ENCODE measurements around the gene CFB.
"Not testable (repeated sequence)": the region's sequence is repeated elsewhere in the genome, so short reads cannot be mapped to it uniquely, and the experiment has no call there.

Gene CFB

DNA sequence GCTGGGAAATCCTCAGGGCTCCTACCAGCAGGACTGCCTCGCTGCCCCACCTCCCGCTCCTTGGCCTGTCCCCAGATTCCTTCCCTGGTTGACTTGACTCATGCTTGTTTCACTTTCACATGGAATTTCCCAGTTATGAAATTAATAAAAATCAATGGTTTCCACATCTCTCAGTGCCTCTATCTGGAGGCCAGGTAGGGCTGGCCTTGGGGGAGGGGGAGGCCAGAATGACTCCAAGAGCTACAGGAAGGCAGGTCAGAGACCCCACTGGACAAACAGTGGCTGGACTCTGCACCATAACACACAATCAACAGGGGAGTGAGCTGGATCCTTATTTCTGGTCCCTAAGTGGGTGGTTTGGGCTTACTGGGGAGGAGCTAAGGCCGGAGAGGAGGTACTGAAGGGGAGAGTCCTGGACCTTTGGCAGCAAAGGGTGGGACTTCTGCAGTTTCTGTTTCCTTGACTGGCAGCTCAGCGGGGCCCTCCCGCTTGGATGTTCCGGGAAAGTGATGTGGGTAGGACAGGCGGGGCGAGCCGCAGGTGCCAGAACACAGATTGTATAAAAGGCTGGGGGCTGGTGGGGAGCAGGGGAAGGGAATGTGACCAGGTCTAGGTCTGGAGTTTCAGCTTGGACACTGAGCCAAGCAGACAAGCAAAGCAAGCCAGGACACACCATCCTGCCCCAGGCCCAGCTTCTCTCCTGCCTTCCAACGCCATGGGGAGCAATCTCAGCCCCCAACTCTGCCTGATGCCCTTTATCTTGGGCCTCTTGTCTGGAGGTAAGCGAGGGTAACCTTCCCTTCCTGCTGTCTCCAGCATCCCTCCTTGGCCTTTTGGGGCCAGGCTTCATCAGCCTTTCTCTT lies at the start of gene CFB:
TSS of gene CFB (plus strand) at position 589 of the 863 bp plus-strand sequence. CDS start at position 716, 127 bp downstream.
- DNase-seq, result peak; percentile 20

DNA sequence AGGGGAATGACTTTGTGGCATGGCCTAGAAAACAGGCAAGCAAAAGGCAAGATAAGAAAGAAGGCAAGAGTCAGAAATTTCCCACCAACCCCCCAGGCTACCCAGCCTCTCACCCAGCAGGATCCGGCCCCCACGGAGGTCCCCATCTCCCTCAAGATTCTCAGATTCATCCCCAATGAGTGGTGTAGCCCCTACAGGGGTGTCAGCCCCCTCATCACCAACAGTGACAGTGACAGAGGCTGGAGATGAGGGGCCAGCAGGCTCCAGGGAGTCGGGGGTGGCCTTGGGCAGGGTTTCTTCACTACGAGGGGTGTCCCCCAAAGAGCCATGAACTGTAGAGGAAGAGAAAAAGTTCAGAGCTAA lies 49.4 kb upstream of the CFB start:
- DNase-seq, result no peak

DNA sequence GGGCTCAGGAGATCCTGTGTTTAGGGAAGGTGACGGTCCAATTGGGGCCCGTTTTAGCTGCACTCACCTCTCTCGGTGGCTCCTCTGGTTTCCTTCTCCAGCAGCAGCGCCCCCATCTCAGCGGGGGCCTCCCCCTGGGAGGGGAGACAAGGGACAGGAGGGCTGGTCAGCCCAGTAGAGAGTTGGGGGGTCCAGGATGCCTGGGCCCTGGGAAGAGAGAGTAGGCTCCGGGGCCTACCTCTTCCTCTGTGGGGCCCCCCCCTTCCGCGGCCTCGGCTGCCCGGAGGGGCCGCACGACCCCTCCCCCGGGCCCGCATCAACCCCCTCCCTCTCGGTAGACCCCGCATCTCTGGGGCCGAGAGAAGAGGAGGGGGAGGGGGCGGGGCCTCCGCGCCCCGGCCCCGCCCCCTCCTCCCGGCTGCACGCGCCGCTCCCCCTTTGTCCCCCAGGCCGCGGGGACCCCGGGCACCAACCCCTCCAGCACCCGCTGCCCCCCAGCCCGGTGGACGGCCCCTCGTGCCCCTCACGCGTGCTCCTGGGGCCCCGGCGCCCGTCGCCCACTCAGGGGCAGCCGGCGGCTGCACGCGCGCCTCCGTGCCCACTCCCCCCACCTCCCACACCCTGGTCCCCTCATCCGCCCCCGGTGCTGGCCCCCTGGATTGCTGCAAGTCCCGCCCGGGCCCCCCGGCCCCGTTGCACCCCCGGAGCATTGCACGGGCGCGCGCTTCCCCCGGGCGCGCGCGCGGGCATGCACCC lies 48.9 kb upstream of the CFB start:
- DNase-seq, result no peak

DNA sequence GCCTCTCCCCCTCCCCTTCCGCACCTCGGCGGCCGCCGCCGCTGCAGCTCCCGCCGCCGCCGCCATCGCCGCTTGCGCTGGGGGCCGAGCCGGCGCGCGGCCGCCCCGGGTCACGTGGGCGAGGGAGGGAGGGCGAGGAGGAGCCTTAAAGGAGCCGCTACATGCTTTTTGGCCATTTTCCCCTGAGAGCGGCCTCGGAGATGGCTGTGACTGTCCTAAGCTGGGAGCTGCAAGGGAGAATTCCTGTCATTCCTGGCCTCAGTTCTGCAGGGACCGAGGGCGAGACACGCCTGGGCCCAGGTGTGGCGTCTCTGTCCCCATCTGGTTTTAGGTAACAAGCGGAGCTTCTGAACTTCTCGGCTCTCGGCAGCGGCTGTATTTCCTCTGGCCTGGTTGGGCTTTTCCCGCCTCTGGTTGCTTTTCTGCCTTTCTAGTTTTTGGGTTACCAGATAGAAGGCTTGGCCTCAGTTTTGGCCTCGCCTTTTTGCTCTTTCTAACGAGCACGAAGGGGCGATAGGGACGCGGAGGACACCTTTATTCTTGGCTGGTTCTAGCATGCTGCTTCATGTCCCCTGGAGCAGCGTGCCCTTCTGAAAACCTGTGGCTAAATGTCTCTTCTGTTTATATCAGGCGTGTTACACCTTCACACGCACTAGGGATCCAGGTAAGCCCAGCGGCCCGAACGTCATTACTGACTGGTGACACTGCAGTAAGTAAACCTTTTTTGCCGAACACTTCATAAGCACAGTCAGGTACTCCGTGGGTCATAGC lies 48.1 kb upstream of the CFB start, which contains the start of gene EHMT2:
TSS of gene EHMT2 (minus strand) at position 87 of the 771 bp plus-strand sequence. CDS start at position 66, 21 bp downstream.
- peak; percentile 53 for DNase-seq

DNA sequence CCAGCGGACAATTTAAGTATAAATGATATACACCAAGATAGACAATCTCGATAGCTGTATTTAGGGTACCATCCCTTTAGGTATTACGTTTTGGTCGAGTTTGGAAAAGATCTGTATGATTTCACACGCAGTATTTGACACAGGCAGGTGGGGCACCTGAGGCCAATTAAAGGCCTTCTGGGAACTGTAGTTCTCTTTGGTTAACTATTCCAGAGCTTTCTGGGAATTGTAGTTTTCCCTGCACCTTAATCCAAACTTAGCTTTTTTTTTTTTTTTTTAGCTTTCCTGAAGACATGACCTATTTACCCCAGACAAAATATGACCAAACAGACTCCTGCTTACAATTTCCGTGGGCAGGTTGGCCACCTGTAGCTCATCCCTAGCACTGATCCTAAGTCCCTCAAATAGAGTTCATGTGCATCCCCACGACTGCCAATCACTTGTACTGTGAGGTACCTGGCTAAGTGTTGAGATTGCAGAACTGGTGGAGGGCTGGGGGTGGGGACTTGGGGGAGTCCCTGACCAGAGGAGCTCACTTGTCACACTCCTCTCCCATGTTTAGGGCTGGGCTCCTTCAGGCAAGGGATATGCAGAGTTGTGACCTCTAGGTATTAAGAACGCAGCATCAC lies 47.4 kb upstream of the CFB start:
- DNase-seq, result peak; percentile 27

DNA sequence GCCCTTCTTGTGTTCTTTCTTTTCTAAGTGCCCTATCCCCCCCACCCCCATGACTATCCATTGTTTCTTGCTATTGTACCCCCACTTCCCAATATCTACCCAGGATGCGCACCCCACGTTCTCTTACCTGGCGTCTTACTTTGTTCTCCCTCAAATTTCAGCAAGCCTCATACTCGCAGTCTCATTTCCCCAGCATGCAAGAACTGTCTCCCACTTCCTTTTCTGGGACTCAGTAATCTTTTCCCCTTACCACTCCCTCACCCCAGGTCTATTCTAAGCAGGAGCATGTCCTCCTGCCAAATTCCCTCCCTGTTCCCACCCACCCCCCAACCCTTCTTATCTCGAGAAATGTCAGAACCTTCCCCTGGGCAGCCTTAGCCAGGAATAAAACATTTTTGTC lies 46.7 kb upstream of the CFB start:
- no peak for DNase-seq

DNA sequence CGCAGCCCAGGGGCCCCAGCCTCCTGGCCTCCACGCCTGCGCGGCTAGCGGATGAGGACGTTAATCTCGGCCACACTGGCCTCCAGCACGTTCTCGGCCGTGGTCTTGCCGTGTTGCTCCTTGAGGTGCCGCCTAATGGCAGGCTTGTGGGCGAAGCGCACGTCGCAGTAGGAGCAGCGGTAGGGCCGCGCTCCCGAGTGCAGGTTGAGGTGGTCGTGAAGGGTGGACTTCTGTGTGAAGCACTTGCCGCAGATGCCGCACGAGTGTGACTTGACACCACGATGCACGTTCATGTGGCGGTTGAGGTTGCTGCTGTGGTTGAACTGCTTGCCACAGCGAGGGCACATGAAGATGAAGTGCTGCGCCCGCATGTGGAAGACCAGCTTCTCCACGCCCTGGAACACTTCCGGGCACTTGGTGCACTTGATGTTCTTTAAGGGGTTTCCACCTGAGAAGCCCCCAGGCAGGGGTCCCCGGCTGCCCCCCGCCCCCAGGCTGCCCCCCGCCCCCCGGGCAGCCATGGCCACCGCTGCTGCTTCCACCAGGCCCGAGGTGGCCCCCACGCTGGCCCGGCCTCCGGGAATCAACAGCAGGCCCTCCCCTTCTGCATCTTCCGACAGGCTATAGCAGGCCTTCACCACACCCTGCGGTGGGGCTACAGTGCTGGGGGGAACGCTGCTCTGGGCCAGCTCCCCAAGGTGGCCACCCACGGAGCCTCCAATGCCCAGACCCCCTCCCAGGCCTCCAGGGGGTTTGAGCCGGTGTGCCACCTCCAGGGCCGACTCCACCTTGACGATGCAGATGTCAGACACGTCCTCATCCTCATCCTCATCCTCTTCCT lies 45.8 kb upstream of the CFB start:
- DNase-seq, result no peak

DNA sequence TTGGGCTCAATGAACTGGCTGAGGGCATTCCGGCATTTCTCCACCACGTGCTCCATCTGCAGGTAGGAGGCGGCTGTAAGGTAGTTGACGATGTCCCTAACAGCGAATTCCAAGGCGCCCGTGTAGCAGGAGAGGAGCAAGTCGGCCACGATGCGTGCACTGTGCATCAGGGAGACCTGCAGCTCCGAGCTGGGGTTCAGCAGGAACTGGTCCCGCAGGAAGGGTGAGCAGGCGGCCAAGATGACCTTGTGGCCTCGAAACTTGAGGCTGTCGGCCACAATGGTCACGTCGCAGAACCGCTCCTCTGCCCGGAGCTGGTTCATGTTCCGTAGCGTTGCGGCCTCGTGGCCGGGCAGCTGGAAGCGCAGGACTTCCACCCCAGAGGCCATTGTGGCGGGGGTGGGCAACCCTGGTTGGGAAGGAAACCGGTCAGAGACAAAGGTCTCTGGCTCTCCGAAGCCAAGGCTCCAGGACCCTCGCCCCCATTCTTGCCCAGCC lies 44.9 kb upstream of the CFB start:
- DNase-seq, result no peak

DNA sequence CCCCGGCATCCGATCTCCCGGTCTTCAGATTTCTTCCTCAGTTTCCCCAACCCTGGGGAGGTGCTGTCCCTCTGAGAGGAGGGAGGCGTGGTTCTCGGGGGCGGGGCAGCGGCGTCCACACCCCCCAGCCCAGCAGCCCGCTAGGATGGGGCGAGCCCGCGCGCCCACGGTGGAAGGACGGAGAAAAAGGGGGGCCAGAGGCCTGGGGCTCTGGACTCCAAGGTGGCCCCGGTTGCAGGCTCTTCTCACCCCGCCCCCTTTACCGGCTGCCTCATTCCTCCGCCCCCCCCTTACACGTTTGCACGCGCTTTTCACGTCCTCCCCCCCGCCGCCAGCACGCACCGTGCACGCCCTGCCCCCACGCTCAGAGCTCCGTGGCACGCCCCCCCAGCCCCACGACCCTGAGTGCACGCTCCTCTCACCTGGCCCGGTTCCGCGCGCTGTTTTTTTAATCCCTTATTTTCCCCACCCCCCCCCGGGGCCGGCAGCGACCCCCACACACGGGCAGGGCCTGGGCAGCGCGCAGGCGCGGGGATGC lies 44.4 kb upstream of the CFB start:
- no peak for DNase-seq

DNA sequence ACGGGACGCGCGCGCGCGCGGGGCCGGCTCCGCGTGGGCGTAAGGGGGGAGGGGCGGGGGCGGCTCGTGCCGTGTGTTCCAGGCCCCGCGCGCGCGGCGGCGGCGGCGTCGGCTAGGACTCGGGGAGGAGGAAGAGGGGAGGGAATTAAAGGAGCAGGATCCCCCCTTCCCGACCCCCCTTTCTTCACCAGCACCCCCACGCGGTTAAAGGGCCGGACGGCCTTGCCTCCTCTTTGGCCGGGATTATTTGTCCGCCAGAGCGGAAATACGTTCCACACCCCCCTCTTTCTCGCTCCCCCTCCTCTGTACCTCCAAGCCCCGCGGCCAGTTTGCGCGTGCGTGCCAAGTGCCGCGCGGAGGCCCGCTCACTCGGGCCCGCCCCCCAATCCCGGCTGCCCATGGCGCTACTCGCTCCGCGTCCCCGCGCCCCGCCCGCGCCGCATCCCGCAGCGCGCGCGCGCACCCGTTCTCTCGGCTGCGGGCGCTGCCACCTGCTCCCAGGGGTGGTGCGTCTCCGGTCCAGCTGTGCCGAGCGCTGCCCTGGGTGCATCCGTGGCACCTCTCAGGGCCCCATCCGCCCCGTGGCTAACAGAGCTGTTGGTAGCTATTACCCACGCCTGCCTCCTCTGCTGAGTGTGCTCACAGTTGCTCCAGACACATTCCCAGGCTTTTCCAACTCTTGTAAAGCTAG lies 43.8 kb upstream of the CFB start, which contains the start of gene ZBTB12:
TSS of gene ZBTB12 (minus strand) at position 134 of the 691 bp plus-strand sequence. CDS start 781 bp downstream, outside the sequence.
- peak; percentile 91 for DNase-seq

DNA sequence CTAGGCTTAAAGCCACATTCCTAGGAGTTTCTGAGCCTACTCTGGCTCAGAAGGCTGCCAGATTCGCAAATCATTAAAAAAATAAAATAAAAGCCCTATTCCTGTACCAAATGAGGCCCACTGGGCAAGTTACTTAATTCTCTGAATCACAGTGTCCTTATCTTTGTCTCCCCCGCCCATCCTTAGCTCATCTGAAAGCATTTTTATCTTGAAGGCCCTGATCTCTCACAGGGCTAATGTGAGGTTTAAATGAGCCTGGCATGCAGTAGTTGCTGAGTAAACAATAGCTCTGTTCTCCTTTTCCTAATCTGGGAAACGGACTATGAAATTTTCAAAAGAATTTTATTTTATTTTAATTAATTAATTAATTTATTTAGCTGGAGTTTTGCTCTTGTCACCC lies 41.9 kb upstream of the CFB start:
- DNase-seq, result no peak

DNA sequence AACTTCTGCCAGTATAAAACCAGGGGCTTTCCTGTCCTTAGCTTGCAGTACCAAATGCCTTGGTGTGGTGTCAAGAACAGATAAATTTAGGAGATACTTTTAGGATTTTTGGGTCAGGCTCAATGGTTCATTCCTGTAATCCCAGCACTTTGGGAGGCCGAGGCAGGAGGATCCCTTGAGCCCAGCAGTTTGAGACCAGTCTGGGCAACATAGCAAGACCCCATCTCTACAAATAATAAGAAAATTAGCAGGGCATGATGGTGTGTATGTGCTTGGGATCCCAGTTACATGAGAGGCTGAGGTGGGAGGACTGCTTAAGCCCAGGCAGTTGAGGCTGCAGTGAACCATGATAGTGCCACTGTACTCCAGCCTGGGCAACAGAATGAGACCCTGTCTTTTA lies 40.9 kb upstream of the CFB start:
- DNase-seq, result no peak

DNA sequence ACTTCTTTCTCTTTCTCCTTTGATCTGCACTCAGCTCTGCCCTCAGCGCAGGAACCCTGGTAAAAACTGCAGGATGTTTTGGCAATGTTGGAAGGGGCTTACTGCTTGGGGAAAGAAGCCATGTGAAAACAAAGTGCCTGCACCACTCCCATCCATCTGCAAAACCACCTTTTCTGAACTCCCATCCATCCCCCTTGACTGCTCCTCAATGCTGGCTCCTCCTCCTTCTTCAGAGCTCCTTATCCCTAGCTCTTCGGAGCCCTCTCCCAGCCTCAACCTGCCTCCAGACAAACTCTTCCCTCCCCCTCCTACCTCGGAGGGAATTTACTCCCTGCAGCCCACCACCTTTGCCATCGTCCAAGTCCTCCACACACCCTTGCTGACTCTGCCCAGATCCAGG lies 39.8 kb upstream of the CFB start:
- no peak for DNase-seq

DNA sequence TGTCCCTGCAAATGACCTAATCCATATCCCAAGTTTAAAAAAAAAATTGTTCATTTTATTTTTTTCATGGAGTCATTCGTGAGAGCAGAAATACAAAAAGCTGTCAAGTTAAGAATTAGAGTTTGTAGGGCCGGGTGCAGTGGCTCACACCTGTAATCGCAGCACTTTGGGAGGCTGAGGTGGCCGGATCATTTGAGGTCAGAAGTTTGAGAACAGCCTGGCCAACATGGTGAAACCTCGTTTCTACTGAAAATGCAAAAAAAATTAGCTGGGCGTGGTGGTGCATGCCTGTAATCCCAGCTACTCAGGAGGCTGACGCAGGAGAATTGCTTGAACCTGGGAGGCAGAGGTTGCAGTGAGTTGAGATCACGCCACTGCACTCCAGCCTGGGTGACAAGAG lies 39.2 kb upstream of the CFB start:
- not testable (repeated sequence) for DNase-seq

DNA sequence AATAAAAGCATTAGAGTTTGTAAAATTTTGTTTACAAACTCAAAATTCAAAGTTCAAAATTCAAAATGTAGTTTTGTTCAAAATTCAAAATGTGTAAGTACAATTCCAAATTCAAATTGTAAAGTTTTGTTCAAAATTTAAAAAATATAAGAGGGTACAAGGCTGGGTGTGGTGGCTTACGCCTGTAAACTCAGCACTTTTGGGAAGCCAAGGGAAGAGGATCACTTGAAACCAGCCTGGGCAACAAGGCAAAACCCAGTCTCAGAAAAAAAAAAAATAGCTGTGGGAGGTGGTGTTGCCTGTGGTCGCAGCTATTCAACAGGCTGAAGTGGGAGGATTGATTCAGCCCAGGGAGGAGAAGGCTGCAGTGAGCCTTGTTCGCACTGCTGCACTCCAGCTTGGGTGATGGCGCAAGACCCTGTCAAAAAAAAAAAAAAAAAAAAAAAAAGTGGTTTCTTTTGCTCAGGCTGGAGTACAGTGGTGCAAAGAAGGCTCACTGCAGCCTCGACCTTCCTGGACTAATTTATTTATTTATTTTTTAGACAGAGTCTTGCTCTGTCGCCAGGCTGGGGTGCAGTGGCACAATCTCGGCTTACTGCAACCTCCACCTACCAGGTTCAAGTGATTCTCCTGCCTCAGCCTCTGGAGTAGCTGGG lies 38.6 kb upstream of the CFB start:
- peak; percentile 42 for DNase-seq

DNA sequence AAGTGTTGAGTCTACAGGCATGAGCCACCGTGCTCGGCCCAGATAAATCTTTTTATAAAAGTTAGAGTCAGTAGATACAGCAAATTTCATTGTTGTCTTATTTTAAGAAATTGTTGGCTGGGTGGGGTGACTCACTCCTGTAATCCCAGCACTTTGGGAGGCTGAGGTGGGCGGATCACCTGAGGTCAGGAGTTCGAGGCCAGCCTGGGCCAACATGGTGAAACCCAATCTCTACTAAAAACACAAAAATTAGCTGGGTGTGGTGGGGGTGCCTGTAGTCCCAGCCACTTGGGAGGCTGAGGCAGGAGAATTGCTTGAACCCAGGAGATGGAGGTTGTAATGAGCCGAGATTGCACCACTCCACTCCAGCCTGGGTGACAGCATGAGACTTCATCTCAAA lies 37.6 kb upstream of the CFB start:
- DNase-seq, result not testable (repeated sequence)

DNA sequence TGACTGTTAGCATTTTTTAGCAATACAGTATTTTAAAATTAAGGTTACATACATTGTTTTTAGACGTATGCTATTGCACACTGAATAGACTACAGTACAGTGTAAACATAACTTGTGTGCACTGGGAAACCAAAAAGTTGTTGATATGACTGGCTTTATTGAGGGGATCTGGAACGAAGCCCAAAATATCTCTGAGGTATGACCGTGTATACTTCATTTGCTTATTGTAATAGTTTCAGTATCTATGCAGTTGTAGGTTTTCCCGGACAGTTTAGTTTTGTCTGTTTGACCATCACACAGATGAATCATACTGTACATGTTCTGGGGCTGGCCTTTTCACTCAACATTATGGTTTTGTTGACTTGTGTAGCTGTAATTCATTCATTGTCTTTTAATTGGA lies 37.1 kb upstream of the CFB start:
- DNase-seq, result no peak

DNA sequence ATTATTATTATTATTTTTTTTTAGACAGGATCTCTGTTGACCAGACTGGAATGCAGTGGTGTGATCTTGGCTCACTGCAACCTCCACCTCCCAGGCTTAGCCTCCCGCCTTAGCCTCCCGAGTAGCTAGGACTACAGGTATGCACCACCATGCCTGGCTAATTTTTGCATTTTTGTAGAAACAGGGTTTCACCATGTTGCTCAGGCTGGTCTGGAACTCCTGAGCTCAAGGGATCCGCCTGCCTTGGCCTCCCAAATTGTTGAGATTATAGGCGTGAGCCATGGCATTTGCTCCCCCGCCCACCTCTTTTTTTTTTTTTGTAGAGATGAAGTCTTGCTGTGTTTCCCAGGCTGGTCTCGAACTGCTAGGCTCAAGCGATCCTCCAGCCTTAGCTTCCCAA lies 36.6 kb upstream of the CFB start:
- DNase-seq, result not testable (repeated sequence)

DNA sequence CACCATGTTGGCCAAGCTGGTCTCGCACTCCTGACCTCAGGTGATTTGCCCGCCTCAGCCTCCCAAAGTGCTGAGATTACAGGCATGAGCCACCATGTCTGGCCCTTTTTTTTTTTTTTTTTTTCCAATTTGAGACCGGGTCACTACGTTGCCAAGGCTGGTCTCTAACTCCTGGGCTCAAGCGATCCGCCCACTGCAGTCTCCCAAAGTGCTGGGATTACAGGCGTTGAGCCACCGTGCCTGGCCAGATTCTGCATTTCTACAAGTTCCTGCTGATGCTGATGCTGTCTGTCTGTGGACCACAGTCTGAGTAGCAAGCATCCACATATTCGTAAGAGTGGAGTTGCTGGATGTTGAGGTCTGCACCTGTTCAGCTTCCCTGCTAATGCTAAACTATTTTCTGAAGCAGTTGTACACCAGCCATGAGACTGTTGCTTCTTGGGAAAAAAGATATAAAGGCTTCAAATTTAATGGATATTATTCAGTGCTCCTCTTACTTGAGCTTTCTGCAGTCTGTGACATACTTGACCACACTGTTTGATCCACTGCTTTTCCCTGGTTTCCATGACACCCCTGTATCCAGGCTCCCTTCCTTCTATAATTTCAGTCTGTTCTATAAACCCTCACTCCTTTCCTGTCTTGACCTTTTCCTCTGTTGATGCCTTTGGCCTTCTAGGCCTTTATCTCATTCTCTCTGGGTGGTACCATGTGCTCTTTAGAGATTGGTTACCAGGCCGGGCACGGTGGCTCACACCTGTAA lies 33.9 kb upstream of the CFB start:
- no peak for DNase-seq
